ENCODE measurements around the gene WDR89.

The WDR89 gene

DNA sequence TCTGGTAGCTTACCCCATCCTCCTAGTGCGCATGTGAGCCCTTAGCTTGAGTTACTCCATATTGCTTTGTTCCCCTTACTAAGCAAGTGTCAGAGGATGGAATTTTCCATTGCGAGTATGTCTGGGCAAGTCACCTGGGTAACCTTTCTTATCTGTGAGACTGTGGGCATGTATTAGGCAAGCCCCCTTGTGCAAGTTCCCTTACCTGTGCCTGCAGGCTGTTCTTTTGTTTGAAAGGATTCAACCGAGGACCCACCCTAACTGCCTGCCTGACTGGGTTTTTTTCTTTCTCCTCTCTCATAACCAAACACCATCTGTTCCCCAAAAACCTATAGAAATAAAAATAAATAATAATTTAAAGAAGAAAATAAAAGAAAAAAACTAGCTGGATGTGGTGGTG is 76.2 kb downstream of the WDR89 start:
- Histone ChIP-seq H3K9ac (ENCODE audit: low read length) (no peak overlapping the region), H3K4me3 (ENCODE audit: low read length) (no peak overlapping the region), H3K36me3 (ENCODE audit: control insufficient read depth, insufficient read depth, low read length) (no peaks in the 10 kb centered on the region), H3K4me1 (ENCODE audit: control insufficient read depth, insufficient read depth, low read length) (peaks cover 6% of the 10 kb centered on the region), H3K9me3 (ENCODE audit: control insufficient read depth, low read length) (no peaks in the 10 kb centered on the region), H3K27me3 (ENCODE audit: control insufficient read depth, insufficient read depth, low read length) (no peaks in the 10 kb centered on the region)

DNA sequence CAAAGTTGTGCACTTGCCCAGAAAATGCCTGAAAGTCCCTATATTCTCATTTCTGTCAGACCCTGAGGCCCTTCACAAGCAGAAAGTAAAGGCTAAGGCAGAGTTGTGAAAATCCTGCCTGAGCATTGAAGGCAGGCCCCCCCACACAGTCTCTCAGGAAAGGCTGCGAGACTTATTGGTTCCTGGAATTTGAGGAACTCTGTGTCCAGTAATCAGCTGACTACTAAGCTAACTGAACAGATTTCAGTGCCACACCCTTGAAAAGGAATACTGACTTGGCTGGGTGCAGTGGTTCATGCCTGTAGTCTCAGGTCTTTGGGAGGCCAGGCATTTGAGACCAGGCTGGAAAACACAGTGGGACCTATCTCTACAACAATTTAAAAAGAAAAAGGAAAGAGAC is 77.4 kb downstream of the WDR89 start:
- H3K9me3 ChIP-seq (ENCODE audit: control insufficient read depth, low read length): no peaks in the 10 kb centered on the region
- no peaks in the 10 kb centered on the region for H3K27me3 ChIP-seq (ENCODE audit: control insufficient read depth, insufficient read depth, low read length)
- H3K36me3 ChIP-seq (ENCODE audit: control insufficient read depth, insufficient read depth, low read length): no peaks in the 10 kb centered on the region
- no peak overlapping the region for H3K4me3 ChIP-seq (ENCODE audit: low read length)
- peaks cover 6% of the 10 kb centered on the region for H3K4me1 ChIP-seq (ENCODE audit: control insufficient read depth, insufficient read depth, low read length)
- no peak overlapping the region for H3K9ac ChIP-seq (ENCODE audit: low read length)

DNA sequence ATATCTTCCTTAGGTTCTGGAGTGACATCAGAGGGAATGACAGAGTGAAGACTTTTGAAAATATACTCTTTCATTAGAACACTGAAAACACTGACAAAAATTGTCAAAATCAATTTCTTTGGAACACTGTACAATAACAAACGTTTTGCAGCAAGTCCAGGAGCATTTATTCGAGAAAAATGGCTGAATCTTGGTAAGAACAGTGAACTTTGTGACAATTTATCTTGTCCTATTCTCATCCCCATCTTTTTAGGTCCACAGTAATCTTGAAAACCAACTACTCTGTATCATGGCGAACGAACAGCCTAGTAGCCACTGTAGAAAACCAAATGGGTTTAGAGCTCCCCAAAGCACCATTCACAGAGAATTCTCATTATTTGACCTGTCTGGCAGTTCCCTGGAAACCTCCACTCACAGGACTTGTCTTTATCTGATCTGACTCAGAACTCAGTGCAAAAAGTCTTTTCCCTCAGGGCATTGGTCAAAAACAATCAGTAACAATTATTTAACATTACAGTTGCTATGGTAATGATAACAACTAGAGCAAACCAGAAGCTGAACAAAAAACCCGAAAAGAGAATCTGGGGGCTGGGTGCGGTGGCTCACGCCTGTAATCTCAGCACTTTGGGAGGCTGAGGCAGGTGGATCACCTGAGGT is 78.2 kb downstream of the WDR89 start:
- Histone ChIP-seq H3K4me3 (ENCODE audit: low read length) (no peak overlapping the region), H3K4me1 (ENCODE audit: control insufficient read depth, insufficient read depth, low read length) (peaks cover 6% of the 10 kb centered on the region), H3K36me3 (ENCODE audit: control insufficient read depth, insufficient read depth, low read length) (no peaks in the 10 kb centered on the region), H3K9me3 (ENCODE audit: control insufficient read depth, low read length) (no peaks in the 10 kb centered on the region), H3K9ac (ENCODE audit: low read length) (no peak overlapping the region), H3K27me3 (ENCODE audit: control insufficient read depth, insufficient read depth, low read length) (no peaks in the 10 kb centered on the region)

DNA sequence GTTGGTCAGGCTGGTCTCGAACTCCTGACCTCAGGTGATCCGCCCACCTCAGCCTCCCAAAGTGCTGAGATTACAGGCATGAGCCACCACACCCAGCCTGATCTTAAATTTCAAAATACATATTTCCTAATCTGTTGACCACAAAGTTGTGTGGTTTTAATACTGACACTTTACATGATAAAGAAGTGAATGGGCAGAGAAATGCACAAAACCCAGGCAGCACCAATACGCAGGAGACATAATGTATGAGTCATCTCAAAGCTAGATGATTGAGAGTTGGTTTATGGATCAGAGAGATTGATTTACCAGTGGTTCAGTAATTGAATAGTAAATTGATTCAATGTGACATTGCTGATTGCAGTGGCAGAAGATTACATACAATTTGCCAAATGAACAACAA is 79.3 kb downstream of the WDR89 start:
- peaks cover 6% of the 10 kb centered on the region for H3K4me1 ChIP-seq (ENCODE audit: control insufficient read depth, insufficient read depth, low read length)
- no peak overlapping the region for H3K4me3 ChIP-seq (ENCODE audit: low read length)
- no peak overlapping the region for H3K9ac ChIP-seq (ENCODE audit: low read length)
- no peaks in the 10 kb centered on the region for H3K27me3 ChIP-seq (ENCODE audit: control insufficient read depth, insufficient read depth, low read length)
- no peaks in the 10 kb centered on the region for H3K36me3 ChIP-seq (ENCODE audit: control insufficient read depth, insufficient read depth, low read length)
- H3K9me3 ChIP-seq (ENCODE audit: control insufficient read depth, low read length): no peaks in the 10 kb centered on the region

DNA sequence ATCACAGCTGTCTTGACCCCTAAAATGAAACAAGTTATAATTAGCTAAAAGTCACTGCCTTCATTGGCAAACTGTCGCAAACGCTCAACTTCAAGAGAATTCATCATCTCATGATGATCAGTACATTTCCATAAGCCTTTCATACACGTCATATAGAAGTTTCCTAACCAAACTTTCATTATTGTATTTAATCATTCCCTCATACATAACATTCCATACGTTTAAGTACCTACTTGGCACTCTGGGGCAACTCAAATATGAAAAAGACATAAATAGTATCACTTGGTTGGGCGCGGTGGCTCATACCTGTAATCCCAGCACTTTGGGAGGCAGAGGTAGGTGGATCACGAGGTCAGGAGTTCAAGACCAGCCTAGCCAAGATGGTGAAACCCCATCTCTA is 86.1 kb downstream of the WDR89 start:
- no peaks in the 10 kb centered on the region for H3K9me3 ChIP-seq (ENCODE audit: control insufficient read depth, low read length)
- no peak overlapping the region for H3K9ac ChIP-seq (ENCODE audit: low read length)
- no peaks in the 10 kb centered on the region for H3K27me3 ChIP-seq (ENCODE audit: control insufficient read depth, insufficient read depth, low read length)
- no peaks in the 10 kb centered on the region for H3K4me1 ChIP-seq (ENCODE audit: control insufficient read depth, insufficient read depth, low read length)
- no peaks in the 10 kb centered on the region for H3K36me3 ChIP-seq (ENCODE audit: control insufficient read depth, insufficient read depth, low read length)
- H3K4me3 ChIP-seq (ENCODE audit: low read length): no peak overlapping the region

DNA sequence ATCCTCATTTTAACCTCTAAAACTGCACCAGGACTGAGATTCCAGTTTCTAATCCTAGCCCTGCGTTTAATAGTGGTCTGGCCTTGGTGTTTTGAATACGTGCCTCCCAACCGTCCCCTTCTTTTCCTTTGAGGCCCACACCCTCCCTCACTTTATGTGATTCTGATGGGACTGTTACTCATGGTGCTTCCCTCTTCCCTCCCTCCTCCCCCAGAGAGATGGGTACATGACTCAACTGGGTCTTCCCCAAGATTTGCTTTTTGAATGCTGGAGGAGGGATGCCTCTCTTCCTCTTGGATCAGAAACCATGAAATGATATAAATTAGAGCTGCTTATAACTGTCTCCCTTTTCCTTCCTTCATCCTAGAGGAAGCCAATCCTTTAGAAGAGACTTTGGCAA is 90.3 kb downstream of the WDR89 start:
- Histone ChIP-seq H3K9ac (ENCODE audit: low read length) (no peak overlapping the region), H3K4me1 (ENCODE audit: control insufficient read depth, insufficient read depth, low read length) (no peaks in the 10 kb centered on the region), H3K9me3 (ENCODE audit: control insufficient read depth, low read length) (no peaks in the 10 kb centered on the region), H3K27me3 (ENCODE audit: control insufficient read depth, insufficient read depth, low read length) (no peaks in the 10 kb centered on the region), H3K4me3 (ENCODE audit: low read length) (no peak overlapping the region), H3K36me3 (ENCODE audit: control insufficient read depth, insufficient read depth, low read length) (no peaks in the 10 kb centered on the region)

DNA sequence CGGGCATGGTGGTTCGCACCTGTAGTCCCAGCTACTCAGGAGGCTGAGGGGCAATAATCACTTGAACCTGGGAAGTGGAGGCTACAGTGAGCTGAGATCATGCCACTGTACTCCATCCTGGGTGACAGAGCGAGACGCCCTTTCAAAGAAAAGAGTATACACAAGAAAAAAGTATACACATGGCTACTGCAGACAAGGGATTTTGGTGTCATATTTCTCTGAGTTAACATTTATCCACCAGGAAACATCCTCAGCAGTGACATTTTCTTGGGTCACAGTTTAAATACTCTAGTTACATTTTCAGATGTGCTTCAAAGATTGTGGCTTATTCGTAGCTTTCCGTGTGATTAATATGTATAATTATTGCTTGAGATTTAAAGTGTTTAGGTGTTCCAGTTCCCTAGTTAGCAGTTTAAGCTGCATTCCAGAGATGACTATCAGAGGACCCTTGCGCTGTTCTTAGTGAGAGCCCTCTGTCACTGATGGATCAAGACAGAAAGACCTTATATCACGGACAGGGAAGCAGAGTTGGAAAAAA is 93.8 kb downstream of the WDR89 start:
- no peak overlapping the region for H3K9ac ChIP-seq (ENCODE audit: low read length)
- H3K36me3 ChIP-seq (ENCODE audit: control insufficient read depth, insufficient read depth, low read length): no peaks in the 10 kb centered on the region
- H3K4me1 ChIP-seq (ENCODE audit: control insufficient read depth, insufficient read depth, low read length): no peaks in the 10 kb centered on the region
- no peaks in the 10 kb centered on the region for H3K27me3 ChIP-seq (ENCODE audit: control insufficient read depth, insufficient read depth, low read length)
- H3K9me3 ChIP-seq (ENCODE audit: control insufficient read depth, low read length): no peaks in the 10 kb centered on the region
- no peak overlapping the region for H3K4me3 ChIP-seq (ENCODE audit: low read length)
